H1 (cell line): Measurements from ENCODE around the gene CDNF. TPM values are rescaled to one million over a fixed set of nuclear protein-coding genes. Genes with fewer than 3 reads are reported as not detected.

ENCODE experiments used
- CTCF ChIA-PET: fragments of 300-600 bp; sonication (Branson Sonifier 250); formaldehyde crosslinking; loops from one replicate; lab custom pipeline; 2021; ENCODE audit not compliant: partially characterized antibody; lab: Charles Lee
- POLR2A ChIA-PET: fragments of 300-600 bp; sonication (Branson Sonifier 250); formaldehyde crosslinking; loops from one replicate; lab custom pipeline; 2021; ENCODE audit warnings: inconsistent platforms; ENCODE audit not compliant: partially characterized antibody; lab: Charles Lee
- DNase-seq, 2 experiments: peaks; one replicate each; pipeline versions ENCODE4 v3.0.0 to v3.0.0-alpha.2; 2010 to 2022; ENCODE audit warnings: low spot score in 2 of 2, low read depth in 1 of 2, mixed read lengths in 1 of 2
- FAIRE-seq: peaks from 2 replicates; lab custom pipeline; 2011; peaks lifted over from hg19 to GRCh38; lab: Jason Lieb, UNC
- H2AFZ ChIP-seq: 2 replicates; pipeline ENCODE4 v1.8.1; 2012; ENCODE audit warnings: low read length, inconsistent platforms
- H2AK5ac ChIP-seq: 2 replicates; pipeline ENCODE4 v1.6.1; 2013; ENCODE audit warnings: low read depth, low read length
- H2BK120ac ChIP-seq: replicated peaks from 2 replicates; pipeline ENCODE3; 2013; ENCODE audit warnings: low read depth, low read length, inconsistent platforms
- H2BK12ac ChIP-seq: 2 replicates; pipeline ENCODE4 v1.6.1; 2013; ENCODE audit warnings: low read depth, low read length
- H2BK15ac ChIP-seq: 2 replicates; pipeline ENCODE4 v1.6.1; 2013; ENCODE audit warnings: low read length
- H2BK20ac ChIP-seq: 2 replicates; pipeline ENCODE4 v1.6.1; 2013; ENCODE audit warnings: low read length
- H2BK5ac ChIP-seq: 2 replicates; pipeline ENCODE4 v1.6.1; 2013; ENCODE audit warnings: low read depth, low read length
- H3K14ac ChIP-seq: 2 replicates; pipeline ENCODE4 v1.6.1; 2013; ENCODE audit warnings: inconsistent platforms; ENCODE audit not compliant: insufficient read length
- H3K18ac ChIP-seq: 2 replicates; pipeline ENCODE4 v1.6.1; 2013; ENCODE audit warnings: low read length; ENCODE audit errors: extremely low read depth
- H3K23ac ChIP-seq: 2 replicates; pipeline ENCODE4 v1.6.1; 2013; ENCODE audit warnings: inconsistent platforms; ENCODE audit not compliant: insufficient read length
- H3K23me2 ChIP-seq: 2 replicates; pipeline ENCODE4 v1.6.1; 2013; ENCODE audit warnings: low read depth, low read length
- H3K27ac ChIP-seq: 2 replicates; pipeline ENCODE4 v1.6.1; 2011; ENCODE audit warnings: low read depth, low read length, inconsistent platforms
- H3K27me3 ChIP-seq, 4 experiments: replicated peaks in 1 of 4; 1 replicate in 1 of 4; 2 replicates in 3 of 4; pipeline versions ENCODE4 v1.6.1 to v1.8.1; 2011 to 2013; ENCODE audit warnings: low read length in 3 of 4, mild to moderate bottlenecking in 3 of 4, inconsistent platforms in 2 of 4, mixed read lengths in 2 of 4, moderate library complexity in 1 of 4; ENCODE audit not compliant: control insufficient read depth in 3 of 4, insufficient read depth in 3 of 4; ENCODE audit errors: extremely low read depth in 1 of 4
- H3K36me3 ChIP-seq, 4 experiments: 2 replicates each; pipeline versions ENCODE4 v1.6.1 to v1.8.1; 2011 to 2013; ENCODE audit warnings: mild to moderate bottlenecking in 4 of 4, low read length in 3 of 4, moderate library complexity in 2 of 4, control low read depth in 1 of 4, inconsistent platforms in 1 of 4; ENCODE audit not compliant: insufficient read depth in 4 of 4, control insufficient read depth in 2 of 4
- H3K4ac ChIP-seq: replicated peaks from 2 replicates; pipeline ENCODE3; 2013; ENCODE audit warnings: low read length, low read depth, mixed read lengths, inconsistent platforms; ENCODE audit not compliant: insufficient read length
- H3K4me1 ChIP-seq, 4 experiments: replicated peaks in 1 of 4; 1 replicate in 1 of 4; 2 replicates in 3 of 4; pipeline versions ENCODE4 v1.6.1 to v1.8.1; 2011 to 2013; ENCODE audit warnings: low read length in 3 of 4, inconsistent platforms in 2 of 4, mixed read lengths in 1 of 4; ENCODE audit not compliant: insufficient read depth in 4 of 4, control insufficient read depth in 3 of 4
- H3K4me2 ChIP-seq, 2 experiments: 2 replicates each; pipeline versions ENCODE4 v1.6.1 to v1.8.1; 2011 to 2013; ENCODE audit warnings: low read depth in 2 of 2, low read length in 2 of 2, control low read depth in 1 of 2, inconsistent platforms in 1 of 2, mild to moderate bottlenecking in 1 of 2; ENCODE audit not compliant: insufficient read depth in 1 of 2
- H3K4me3 ChIP-seq, 4 experiments: fragments of 200-600, 300-600 bp in 1 of 4; sonication (generic), shearing (Covaris generic), sonication (Bioruptor Twin) in 1 of 4; 2 replicates each; pipeline versions ENCODE4 v1.5.1 to v1.8.1; 2011 to 2016; ENCODE audit warnings: low read length in 4 of 4, low read depth in 3 of 4, control low read depth in 2 of 4, inconsistent platforms in 2 of 4, mild to moderate bottlenecking in 2 of 4, mixed read lengths in 1 of 4, moderate library complexity in 1 of 4; ENCODE audit not compliant: insufficient read depth in 2 of 4; ENCODE audit errors: extremely low read depth in 1 of 4
- H3K56ac ChIP-seq: replicated peaks from 2 replicates; pipeline ENCODE3; 2013; ENCODE audit warnings: low read depth, mild to moderate bottlenecking, mixed read lengths, low read length, inconsistent platforms; ENCODE audit not compliant: insufficient read length
- H3K79me1 ChIP-seq: 2 replicates; pipeline ENCODE4 v1.6.1; 2013; ENCODE audit warnings: low read depth, low read length, control low read depth
- H3K79me2 ChIP-seq, 2 experiments: 2 replicates each; pipeline versions ENCODE4 v1.6.1 to v1.8.1; 2012 to 2013; ENCODE audit warnings: low read length in 2 of 2, mild to moderate bottlenecking in 2 of 2, inconsistent platforms in 1 of 2; ENCODE audit not compliant: insufficient read depth in 2 of 2, control insufficient read depth in 1 of 2
- H3K9ac ChIP-seq, 4 experiments: replicated peaks in 1 of 4; 1 replicate in 1 of 4; 2 replicates in 3 of 4; pipeline versions ENCODE4 v1.6.1 to v1.8.1; 2011 to 2013; ENCODE audit warnings: low read depth in 3 of 4, low read length in 3 of 4, control low read depth in 2 of 4, mild to moderate bottlenecking in 2 of 4, moderate library complexity in 2 of 4, inconsistent platforms in 1 of 4; ENCODE audit errors: extremely low read depth in 1 of 4
- H3K9me3 ChIP-seq, 2 experiments: 2 replicates each; pipeline versions ENCODE4 v1.6.1 to v1.8.1; 2012 to 2013; ENCODE audit warnings: mild to moderate bottlenecking in 2 of 2, moderate library complexity in 2 of 2, control low read depth in 1 of 2, inconsistent platforms in 1 of 2, low read depth in 1 of 2, low read length in 1 of 2, mixed read lengths in 1 of 2; ENCODE audit not compliant: insufficient read depth in 2 of 2
- H4K20me1 ChIP-seq, 2 experiments: replicated peaks in 1 of 2; 2 replicates each; pipeline versions ENCODE3 to v1.8.1; 2011 to 2013; ENCODE audit warnings: inconsistent platforms in 2 of 2, low read length in 2 of 2, mild to moderate bottlenecking in 1 of 2; ENCODE audit not compliant: insufficient read depth in 2 of 2, control insufficient read depth in 1 of 2
- H4K5ac ChIP-seq: 2 replicates; pipeline ENCODE4 v1.6.1; 2013; ENCODE audit warnings: low read length, low read depth, mixed read lengths, inconsistent platforms; ENCODE audit not compliant: insufficient read length
- H4K8ac ChIP-seq: 2 replicates; pipeline ENCODE4 v1.8.0; 2013; ENCODE audit warnings: mild to moderate bottlenecking, moderate library complexity, low read length, inconsistent platforms; ENCODE audit not compliant: insufficient read depth; ENCODE audit errors: extremely low read depth
- H4K91ac ChIP-seq: replicated peaks from 2 replicates; pipeline ENCODE3; 2013; ENCODE audit warnings: low read length, mixed read lengths, inconsistent platforms; ENCODE audit not compliant: insufficient read length
- ASH2L ChIP-seq: fragments of 200-600, 300-600 bp; sonication (generic); IDR thresholded peaks from one replicate; pipeline ENCODE4 v1.7.1; 2017; ENCODE audit warnings: low read length
- CBX8 ChIP-seq: fragments of 300-800, 300-1000 bp; sonication (generic); IDR thresholded peaks from 2 replicates; pipeline ENCODE4 v1.7.1; 2016; ENCODE audit warnings: low read depth, low read length, borderline replicate concordance
- CEBPB ChIP-seq: IDR thresholded peaks from 2 replicates; pipeline ENCODE4 v1.6.1; 2012; ENCODE audit warnings: low read depth, low read length
- CREB1 ChIP-seq: IDR thresholded peaks from 2 replicates; pipeline ENCODE4 v1.6.1; 2012; ENCODE audit warnings: inconsistent platforms
- GABPA ChIP-seq: IDR thresholded peaks from 2 replicates; pipeline ENCODE4 v1.6.1; 2011; ENCODE audit warnings: mild to moderate bottlenecking, low read length, moderate library complexity, borderline replicate concordance; ENCODE audit not compliant: insufficient read depth
- RAD21 ChIP-seq, 2 experiments: IDR thresholded peaks in 1 of 2; conservative IDR thresholded peaks in 1 of 2; 2 replicates each; pipeline ENCODE4 v1.6.1; 2011; ENCODE audit warnings: low read depth in 2 of 2, low read length in 2 of 2, improper control_type of control experiment in 1 of 2, inconsistent platforms in 1 of 2, mild to moderate bottlenecking in 1 of 2, moderate library complexity in 1 of 2
- TAF7 ChIP-seq: optimal IDR thresholded peaks from 2 replicates; pipeline ENCODE3; 2011; ENCODE audit warnings: low read depth, mild to moderate bottlenecking, inconsistent platforms, low read length, moderate library complexity, borderline replicate concordance
- TBP ChIP-seq: IDR thresholded peaks from 2 replicates; pipeline ENCODE4 v1.6.1; 2011; ENCODE audit warnings: low read depth, low read length, improper control_type of control experiment
- TEAD4 ChIP-seq: IDR thresholded peaks from 2 replicates; pipeline ENCODE4 v1.6.1; 2012; ENCODE audit warnings: low read depth, low read length, inconsistent platforms, mixed read lengths
- WGBS, 2 experiments: shearing (Covaris generic) in 1 of 2; methylation state at CpG; one replicate each; pipeline versions ENCODE4 v1.1.6 to v1.1.7; 2013 to 2015; ENCODE audit warnings: low lambda C conversion rate in 2 of 2, mixed read lengths in 2 of 2, inconsistent platforms in 1 of 2, low coverage in 1 of 2, missing lambda C conversion rate in 1 of 2; ENCODE audit not compliant: insufficient replicate concordance in 2 of 2, insufficient coverage in 1 of 2, insufficient read length in 1 of 2; ENCODE audit errors: extremely low coverage in 1 of 2, missing lambda C conversion rate in 1 of 2; 5-methylcytosine and 5-hydroxymethylcytosine counted together
- polyA plus RNA-seq, 7 experiments: library from polyadenylated mRNA; depleted of rRNA in 3 of 7; stranded (reverse) in 5 of 7; unstranded in 2 of 7; fragments of >200 nt in 5 of 7; fragments of 200-250 nt in 2 of 7; gene quantifications; 1 replicate in 5 of 7; 2 replicates in 1 of 7; 4 replicates in 1 of 7; pipeline versions ENCODE4 v1.2.1 to v1.2.3, GENCODE V29; 2011 to 2013; ENCODE audit warnings: missing spikeins in 2 of 7, mixed read lengths in 2 of 7
- total RNA-seq: library from RNA; stranded (reverse); fragmentation: NEBNext Ultra II Directional; extraction: Animal tissue kit (Norgen Biotek cat#: 25700); gene quantifications from 2 replicates; pipeline ENCODE4 v1.2.1, GENCODE V29; 2021

The CDNF gene
- total and polyA plus RNA-seq, 2 of the 8 experiments (the other 6 are each of a cell fraction or from before 2014, with no cell fraction given), result 0.32 to 0.67 TPM

DNA sequence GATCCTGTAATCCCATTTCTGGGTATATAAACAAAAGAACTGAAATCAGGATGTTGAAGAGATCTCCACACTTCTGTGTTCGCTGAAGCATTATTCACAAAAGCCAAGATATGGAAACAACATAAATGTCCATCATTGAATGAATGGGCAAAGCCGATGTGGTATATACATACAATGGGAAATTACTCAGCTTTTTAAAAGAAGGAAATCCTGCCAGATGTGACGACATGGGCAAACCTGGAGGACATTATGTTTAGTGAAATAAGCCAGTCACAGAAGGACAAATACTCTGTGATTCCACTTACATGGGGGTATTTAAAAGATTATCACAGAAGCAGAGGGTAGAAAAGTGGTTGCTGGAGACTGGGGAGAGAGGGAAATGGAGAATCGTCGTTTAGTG, 39.2 kb downstream of the CDNF start:
- Histone ChIP-seq H3K56ac (no peak overlapping the region), H2AFZ (no peak overlapping the region), H3K23me2 (no peaks in the 10 kb centered on the region), H4K20me1 (no peaks in the 10 kb centered on the region), H3K14ac (no peak overlapping the region), H2BK15ac (no peak overlapping the region), H2BK20ac (no peak overlapping the region), H2BK120ac (no peak overlapping the region), H3K79me1 (no peaks in the 10 kb centered on the region), H4K91ac (no peak overlapping the region), H3K79me2 (no peaks in the 10 kb centered on the region; a peak in 1 of 4 replicates), H3K9me3 (no peaks in the 10 kb centered on the region), H3K23ac (no peak overlapping the region), H3K27ac (no peak overlapping the region), H3K27me3 (no peaks in the 10 kb centered on the region), H2BK5ac (no peak overlapping the region), H4K8ac (no peak overlapping the region), H3K4me3 (no peak overlapping the region), H3K18ac (no peak overlapping the region), H2BK12ac (no peak overlapping the region), H3K36me3 (no peaks in the 10 kb centered on the region), H2AK5ac (no peak overlapping the region), H3K4me1 (no peaks in the 10 kb centered on the region), H3K4ac (no peak overlapping the region), H3K4me2 (no peak overlapping the region), H3K9ac (no peak overlapping the region), H4K5ac (no peak overlapping the region)
- FAIRE-seq (no peak), DNase-seq (no peak)
- CTCF ChIA-PET, result no interaction called here
- TF ChIP-seq TEAD4 (no peak), CEBPB (no peak), TAF7 (no peak), GABPA (no peak), TBP (no peak), CREB1 (no peak), ASH2L (no peak), RAD21 (IDR thresholded peaks at IDR 0.05 in 1 of 2, conservative IDR thresholded peaks at IDR 0.05 in 1 of 2; ENCODE audit: low read depth in 2 of 2, low read length in 2 of 2) (no peak), CBX8 (no peak)
- WGBS, 2 experiments, result 70% methylated on average over 5 of the region's 5 CpGs; no CpG with 5 or more reads in 1 of the 2 experiments
- POLR2A ChIA-PET, result no interaction called here
